ENCODE data around the gene ENPP7.

DNA sequence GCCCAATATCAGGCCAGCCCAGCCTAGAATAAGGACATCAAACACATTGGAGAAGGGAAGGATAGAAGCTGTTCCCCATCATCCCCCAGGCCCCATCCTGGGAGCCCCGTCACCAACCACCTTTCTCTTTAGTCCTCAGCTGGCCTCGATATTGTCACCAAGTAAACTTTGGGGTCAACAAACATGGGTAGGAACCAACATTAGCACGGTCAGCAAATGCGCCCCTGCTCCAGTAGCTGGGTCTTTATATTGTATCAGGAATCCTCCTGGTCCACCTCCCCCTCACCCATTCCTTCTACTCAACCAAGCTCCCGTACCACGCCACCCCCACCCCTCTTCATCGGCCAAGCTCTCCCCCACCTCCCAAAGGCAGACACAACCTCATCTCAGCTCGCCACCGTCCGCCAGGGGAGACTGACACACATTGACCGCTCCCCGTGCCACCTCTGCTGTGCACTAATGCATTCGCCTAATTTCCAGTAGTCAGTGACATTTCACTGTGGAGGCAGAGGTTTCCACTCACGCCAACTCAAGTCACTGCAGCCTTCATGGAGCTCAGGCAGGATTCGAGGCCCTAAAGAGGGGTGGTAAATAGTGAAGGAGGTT lies 26.5 kb downstream of the ENPP7 start:
- no peak for TF ChIP-seq EZH2 (IDR thresholded peaks at IDR 0.05; ENCODE audit: low read length)
- TF ChIP-seq, protein P1, sequence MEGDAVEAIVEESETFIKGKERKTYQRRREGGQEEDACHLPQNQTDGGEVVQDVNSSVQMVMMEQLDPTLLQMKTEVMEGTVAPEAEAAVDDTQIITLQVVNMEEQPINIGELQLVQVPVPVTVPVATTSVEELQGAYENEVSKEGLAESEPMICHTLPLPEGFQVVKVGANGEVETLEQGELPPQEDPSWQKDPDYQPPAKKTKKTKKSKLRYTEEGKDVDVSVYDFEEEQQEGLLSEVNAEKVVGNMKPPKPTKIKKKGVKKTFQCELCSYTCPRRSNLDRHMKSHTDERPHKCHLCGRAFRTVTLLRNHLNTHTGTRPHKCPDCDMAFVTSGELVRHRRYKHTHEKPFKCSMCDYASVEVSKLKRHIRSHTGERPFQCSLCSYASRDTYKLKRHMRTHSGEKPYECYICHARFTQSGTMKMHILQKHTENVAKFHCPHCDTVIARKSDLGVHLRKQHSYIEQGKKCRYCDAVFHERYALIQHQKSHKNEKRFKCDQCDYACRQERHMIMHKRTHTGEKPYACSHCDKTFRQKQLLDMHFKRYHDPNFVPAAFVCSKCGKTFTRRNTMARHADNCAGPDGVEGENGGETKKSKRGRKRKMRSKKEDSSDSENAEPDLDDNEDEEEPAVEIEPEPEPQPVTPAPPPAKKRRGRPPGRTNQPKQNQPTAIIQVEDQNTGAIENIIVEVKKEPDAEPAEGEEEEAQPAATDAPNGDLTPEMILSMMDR (optimal IDR thresholded peaks at IDR 0.05 in 1 of 3, IDR thresholded peaks at IDR 0.05 in 1 of 3, conservative IDR thresholded peaks at IDR 0.05 in 1 of 3; ENCODE audit: extremely low read depth in 1 of 3, insufficient read depth in 2 of 3, low read length in 3 of 3) = no peak
